ENCODE results near the gene HACD1. TPM values are rescaled to one million over a fixed set of nuclear protein-coding genes. Genes with fewer than 3 reads are reported as not detected.

Gene HACD1
- polyA plus RNA-seq, 1 experiment = 53.7 TPM

DNA sequence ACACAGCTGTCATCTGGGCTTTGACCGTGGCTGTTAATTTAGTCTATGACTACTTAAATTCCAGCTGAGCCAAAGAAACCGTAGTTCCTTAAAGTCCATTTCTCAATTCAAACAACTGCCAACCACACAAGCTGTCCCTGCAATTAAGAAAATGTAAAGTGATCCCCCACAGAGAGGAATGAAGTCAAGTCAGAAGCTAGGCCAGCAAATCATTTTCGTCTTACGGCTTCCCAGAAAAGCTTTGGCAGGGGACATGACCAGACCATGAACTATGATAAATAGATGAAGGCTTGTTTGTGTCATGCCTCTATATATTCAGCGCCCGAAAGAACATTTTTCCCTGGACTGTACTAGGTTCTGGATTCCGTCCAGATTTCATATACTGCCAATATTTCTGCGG is 54.6 kb downstream of the HACD1 start:
- ChIA-PET POLR2A (interaction anchor here (0.9 kb wide), 1 partner anchor 54 kb away, joined by 3 read pairs; the partner anchor contains the start of gene HACD1), CTCF (no interaction called here)
- no peaks in the 10 kb centered on the region for H3K9me3 ChIP-seq (ENCODE audit: control insufficient read depth, insufficient read depth, low read length)
- H3K27me3 ChIP-seq (ENCODE audit: control insufficient read depth, insufficient read depth, low read length) = no peaks in the 10 kb centered on the region
- DNase-seq (ENCODE audit: low read depth, low spot score) = peak; percentile 10
- H3K27ac ChIP-seq (ENCODE audit: low read depth, low read length) = no peak overlapping the region
- H3K4me3 ChIP-seq (ENCODE audit: low read depth, low read length) = no peak overlapping the region
- TF ChIP-seq, protein P1, sequence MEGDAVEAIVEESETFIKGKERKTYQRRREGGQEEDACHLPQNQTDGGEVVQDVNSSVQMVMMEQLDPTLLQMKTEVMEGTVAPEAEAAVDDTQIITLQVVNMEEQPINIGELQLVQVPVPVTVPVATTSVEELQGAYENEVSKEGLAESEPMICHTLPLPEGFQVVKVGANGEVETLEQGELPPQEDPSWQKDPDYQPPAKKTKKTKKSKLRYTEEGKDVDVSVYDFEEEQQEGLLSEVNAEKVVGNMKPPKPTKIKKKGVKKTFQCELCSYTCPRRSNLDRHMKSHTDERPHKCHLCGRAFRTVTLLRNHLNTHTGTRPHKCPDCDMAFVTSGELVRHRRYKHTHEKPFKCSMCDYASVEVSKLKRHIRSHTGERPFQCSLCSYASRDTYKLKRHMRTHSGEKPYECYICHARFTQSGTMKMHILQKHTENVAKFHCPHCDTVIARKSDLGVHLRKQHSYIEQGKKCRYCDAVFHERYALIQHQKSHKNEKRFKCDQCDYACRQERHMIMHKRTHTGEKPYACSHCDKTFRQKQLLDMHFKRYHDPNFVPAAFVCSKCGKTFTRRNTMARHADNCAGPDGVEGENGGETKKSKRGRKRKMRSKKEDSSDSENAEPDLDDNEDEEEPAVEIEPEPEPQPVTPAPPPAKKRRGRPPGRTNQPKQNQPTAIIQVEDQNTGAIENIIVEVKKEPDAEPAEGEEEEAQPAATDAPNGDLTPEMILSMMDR (IDR thresholded peaks at IDR 0.05; ENCODE audit: low read depth, low read length) = no peak

DNA sequence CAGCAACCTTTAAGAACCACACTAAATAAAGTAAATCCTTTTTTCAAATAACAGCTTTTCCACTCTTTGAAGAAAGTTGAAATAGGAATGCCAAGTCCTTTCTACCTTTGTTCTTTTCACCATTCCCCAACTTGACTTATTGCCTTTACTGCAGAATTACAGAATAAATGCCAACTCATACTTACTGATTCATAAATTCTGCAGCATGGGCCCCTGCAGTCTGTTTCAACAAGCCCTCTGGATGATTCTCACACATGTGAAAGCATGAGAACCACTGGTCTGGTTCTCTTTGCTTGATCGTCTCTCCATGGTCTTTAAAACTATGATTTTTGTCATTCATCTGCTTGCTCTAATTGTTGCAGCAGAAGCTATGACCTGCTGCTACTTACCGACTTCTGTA is 56.1 kb downstream of the HACD1 start:
- TF ChIP-seq, protein P1 (IDR thresholded peaks at IDR 0.05; ENCODE audit: low read depth, low read length) = no peak
- Histone ChIP-seq H3K9me3 (ENCODE audit: control insufficient read depth, insufficient read depth, low read length) (no peaks in the 10 kb centered on the region), H3K27me3 (ENCODE audit: control insufficient read depth, insufficient read depth, low read length) (no peaks in the 10 kb centered on the region), H3K27ac (ENCODE audit: low read depth, low read length) (no peak overlapping the region), H3K4me3 (ENCODE audit: low read depth, low read length) (no peak overlapping the region)
- DNase-seq (ENCODE audit: low read depth, low spot score) = no peak
- ChIA-PET CTCF (interaction anchor here (0.6 kb wide), 1 partner anchor 1315 kb away, joined by 3 read pairs; no protein-coding TSS in a partner anchor), POLR2A (no interaction called here)

DNA sequence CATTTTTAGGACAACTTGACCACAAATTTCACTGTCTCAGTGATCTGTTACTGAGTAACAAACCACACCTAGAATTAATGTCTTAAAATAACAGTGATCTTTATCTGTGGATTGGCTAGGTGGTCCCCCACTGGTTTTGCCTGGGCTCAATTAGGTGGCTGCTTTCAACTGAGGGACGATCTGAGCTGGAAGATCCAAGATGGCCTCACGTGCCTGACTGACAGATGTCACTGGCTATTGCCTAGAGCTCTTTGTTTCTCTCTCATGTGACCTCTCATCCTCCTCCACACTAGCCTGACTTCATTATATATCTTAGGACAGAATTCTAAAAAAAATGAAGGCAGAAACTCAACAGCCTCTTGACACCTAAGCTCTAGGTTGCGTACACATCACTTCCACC is 59.7 kb downstream of the HACD1 start:
- H3K27ac ChIP-seq (ENCODE audit: low read depth, low read length) = no peak overlapping the region
- ChIA-PET POLR2A (no interaction called here), CTCF (interaction anchor here (0.5 kb wide), 1 partner anchor 9 kb away, joined by 5 read pairs; no protein-coding TSS in a partner anchor)
- TF ChIP-seq, protein P1 (IDR thresholded peaks at IDR 0.05; ENCODE audit: low read depth, low read length) = no peak
- H3K4me3 ChIP-seq (ENCODE audit: low read depth, low read length) = no peak overlapping the region
- no peaks in the 10 kb centered on the region for H3K9me3 ChIP-seq (ENCODE audit: control insufficient read depth, insufficient read depth, low read length)
- no peak for DNase-seq (ENCODE audit: low read depth, low spot score)
- H3K27me3 ChIP-seq (ENCODE audit: control insufficient read depth, insufficient read depth, low read length) = no peaks in the 10 kb centered on the region

DNA sequence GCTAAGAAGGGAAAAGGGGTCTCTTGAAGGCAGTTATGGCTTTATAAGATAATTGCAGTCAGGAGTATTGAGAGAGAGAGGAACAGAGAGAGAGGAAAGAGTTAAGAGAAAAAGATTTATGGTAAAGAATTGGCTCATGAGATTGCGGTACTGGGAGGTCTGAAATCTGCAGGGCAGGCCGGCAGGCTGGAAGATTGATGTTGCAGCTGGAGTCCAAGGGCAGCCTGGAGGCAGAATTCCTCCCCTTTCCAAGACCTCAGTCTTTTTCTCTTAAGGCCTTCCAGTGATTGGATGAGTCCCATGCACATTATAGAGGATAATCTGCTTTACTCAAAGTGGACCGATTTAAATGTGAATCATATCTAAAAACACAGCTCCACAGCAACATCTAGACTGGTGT is 68.4 kb downstream of the HACD1 start:
- ChIA-PET POLR2A (no interaction called here), CTCF (interaction anchor here (0.6 kb wide), 1 partner anchor 74 kb away, joined by 5 read pairs; no protein-coding TSS in a partner anchor)
- H3K27ac ChIP-seq (ENCODE audit: low read depth, low read length) = no peak overlapping the region
- no peaks in the 10 kb centered on the region for H3K9me3 ChIP-seq (ENCODE audit: control insufficient read depth, insufficient read depth, low read length)
- DNase-seq (ENCODE audit: low read depth, low spot score) = no peak
- H3K4me3 ChIP-seq (ENCODE audit: low read depth, low read length) = no peak overlapping the region
- TF ChIP-seq, protein P1 (IDR thresholded peaks at IDR 0.05; ENCODE audit: low read depth, low read length) = no peak
- H3K27me3 ChIP-seq (ENCODE audit: control insufficient read depth, insufficient read depth, low read length) = no peaks in the 10 kb centered on the region

DNA sequence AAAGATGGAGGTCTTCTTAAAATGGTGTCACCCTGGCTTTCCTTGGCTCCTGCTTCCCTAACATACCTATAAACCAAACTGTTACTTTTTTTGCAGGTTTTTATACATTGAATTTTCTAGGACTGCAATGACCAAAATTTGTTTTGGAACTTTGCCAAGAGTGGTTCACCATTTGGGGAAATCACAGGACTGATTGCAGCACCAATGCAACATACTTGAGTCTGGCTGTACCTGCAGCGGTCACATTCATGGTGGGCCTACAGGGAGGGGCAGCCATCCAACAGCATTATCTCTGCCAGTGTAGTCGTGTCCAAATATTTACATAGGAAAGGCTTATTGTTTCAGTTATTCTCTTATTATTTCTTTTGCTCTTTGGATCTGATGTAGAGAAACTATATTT is 69.0 kb downstream of the HACD1 start:
- Histone ChIP-seq H3K27me3 (ENCODE audit: control insufficient read depth, insufficient read depth, low read length) (no peaks in the 10 kb centered on the region), H3K9me3 (ENCODE audit: control insufficient read depth, insufficient read depth, low read length) (no peaks in the 10 kb centered on the region), H3K27ac (ENCODE audit: low read depth, low read length) (no peak overlapping the region), H3K4me3 (ENCODE audit: low read depth, low read length) (no peak overlapping the region)
- POLR2A ChIA-PET = no interaction called here
- CTCF ChIA-PET = interaction anchor here (0.6 kb wide), 1 partner anchor 73 kb away, joined by 5 read pairs; no protein-coding TSS in a partner anchor
- TF ChIP-seq, protein P1 (IDR thresholded peaks at IDR 0.05; ENCODE audit: low read depth, low read length) = no peak
- no peak for DNase-seq (ENCODE audit: low read depth, low spot score)
